MCF 10A (cell line): Measurements from ENCODE around the gene OR52E2. TPM values are rescaled to one million over a fixed set of nuclear protein-coding genes. Genes with fewer than 3 reads are reported as not detected.

Experiments used
- BruUV-seq: library from RNA; stranded (reverse); fragments of 400-500 nt; replicated peaks from 2 replicates; lab custom pipeline; 2021; lab: Mats Ljungman, UMichigan
- CTCF ChIA-PET: fragments of 300-600 bp; sonication (Branson Sonifier 250); formaldehyde crosslinking; extraction: SDS; loops from one replicate; lab custom pipeline; 2021; ENCODE audit warnings: antibody characterized with exemption, inconsistent platforms; lab: Yijun Ruan, JAX
- POLR2A ChIA-PET: fragments of 300-600, 350-650 bp; sonication (Branson Sonifier 250); formaldehyde crosslinking; extraction: SDS; loops from one replicate; lab custom pipeline; 2020; ENCODE audit warnings: antibody characterized with exemption, inconsistent platforms; lab: Yijun Ruan, JAX
- DNase-seq: peaks from one replicate; pipeline ENCODE4 v3.0.0-alpha.2; 2018; ENCODE audit not compliant: unreplicated experiment
- H3K27ac Mint-ChIP-seq: one replicate; pipeline ENCODE4 v1.8.0; 2022; ENCODE audit warnings: mild to moderate bottlenecking, low read depth, mixed read lengths; ENCODE audit not compliant: unreplicated experiment
- H3K27me3 Mint-ChIP-seq: one replicate; pipeline ENCODE4 v1.8.0; 2022; ENCODE audit warnings: mixed read lengths; ENCODE audit not compliant: insufficient read depth, unreplicated experiment
- H3K36me3 Mint-ChIP-seq: one replicate; pipeline ENCODE4 v1.8.0; 2022; ENCODE audit warnings: mild to moderate bottlenecking, moderate library complexity, mixed read lengths; ENCODE audit not compliant: insufficient read depth, unreplicated experiment
- H3K4me1 Mint-ChIP-seq: one replicate; pipeline ENCODE4 v1.8.0; 2022; ENCODE audit warnings: mixed read lengths; ENCODE audit not compliant: insufficient read depth, unreplicated experiment
- H3K4me3 Mint-ChIP-seq: one replicate; pipeline ENCODE4 v1.8.0; 2022; ENCODE audit warnings: mild to moderate bottlenecking, moderate library complexity, mixed read lengths; ENCODE audit not compliant: unreplicated experiment
- H3K9me3 Mint-ChIP-seq: one replicate; pipeline ENCODE4 v1.8.0; 2022; ENCODE audit warnings: mixed read lengths; ENCODE audit not compliant: unreplicated experiment
- CTCF ChIP-seq: fragments of 200-600 bp; IDR thresholded peaks from one replicate; pipeline ENCODE4 v1.8.0; 2022; ENCODE audit warnings: antibody characterized with exemption, mild to moderate bottlenecking; ENCODE audit not compliant: unreplicated experiment
- intact Hi-C: fragments of 100-400 bp; cut with micrococcal nuclease; formaldehyde crosslinking; loops from 2 replicates; pipeline ENCODE4 v1.14.1; 2022
- total RNA-seq: library from RNA; stranded (reverse); gene quantifications from 2 replicates; pipeline ENCODE4 v1.2.3, GENCODE V29; 2022

OR52E2 gene
- total RNA-seq, 1 experiment from 2014 or later = not detected

GRCh38 chr11:5096011-5096410 lies 36.6 kb upstream of the OR52E2 start:
- POLR2A ChIA-PET = interaction anchor here (0.8 kb wide), 1 partner anchor 704 kb away, joined by 4 read pairs; no protein-coding TSS in a partner anchor
- Mint-ChIP-seq H3K9me3 (no peaks in the 10 kb centered on the region), H3K27ac (no peak overlapping the region)

GRCh38 chr11:5092821-5093585 lies 33.6 kb upstream of the OR52E2 start:
- DNase-seq = no peak
- BruUV-seq = no TSS peak
- intact Hi-C loops = loop anchor here (10.0 kb wide), 1 partner anchor 58 kb away; no protein-coding TSS in a partner anchor
- H3K9me3 Mint-ChIP-seq = no peaks in the 10 kb centered on the region
- H3K27me3 Mint-ChIP-seq = peaks cover 59% of the 10 kb centered on the region
- H3K4me1 Mint-ChIP-seq = no peaks in the 10 kb centered on the region
- ChIA-PET POLR2A (no interaction called here), CTCF (interaction anchor here (0.7 kb wide), 1 partner anchor 649 kb away, joined by 4 read pairs; no protein-coding TSS in a partner anchor)
- H3K27ac Mint-ChIP-seq = no peak overlapping the region
- H3K36me3 Mint-ChIP-seq = no peaks in the 10 kb centered on the region
- TF ChIP-seq CTCF = no peak
- H3K4me3 Mint-ChIP-seq = no peak overlapping the region

More at GRCh38 chr11:5096011-5096410, 36.6 kb upstream of the OR52E2 start:
- Mint-ChIP-seq H3K4me3 (no peak overlapping the region), H3K4me1 (no peaks in the 10 kb centered on the region), H3K27me3 (peaks cover 66% of the 10 kb centered on the region), H3K36me3 (no peaks in the 10 kb centered on the region)
- TF ChIP-seq CTCF = no peak
- CTCF ChIA-PET = interaction anchor here (1.0 kb wide), 1 partner anchor 53 kb away, joined by 3 read pairs; no protein-coding TSS in a partner anchor
- DNase-seq = no peak
- intact Hi-C loops = loop anchor here (10.0 kb wide), 1 partner anchor 61 kb away; no protein-coding TSS in a partner anchor
- BruUV-seq = no TSS peak

GRCh38 chr11:5090668-5091067 lies 31.2 kb upstream of the OR52E2 start:
- intact Hi-C loops = loop anchor here (10.0 kb wide), 1 partner anchor 56 kb away; no protein-coding TSS in a partner anchor
- H3K9me3 Mint-ChIP-seq = no peaks in the 10 kb centered on the region
- TF ChIP-seq CTCF = no peak
- H3K36me3 Mint-ChIP-seq = no peaks in the 10 kb centered on the region
- peaks cover 63% of the 10 kb centered on the region for H3K27me3 Mint-ChIP-seq
- no TSS peak for BruUV-seq
- no peak overlapping the region for H3K4me3 Mint-ChIP-seq
- ChIA-PET POLR2A (no interaction called here), CTCF (no interaction called here)
- no peak overlapping the region for H3K27ac Mint-ChIP-seq
- DNase-seq = no peak
- H3K4me1 Mint-ChIP-seq = no peaks in the 10 kb centered on the region

- H3K9me3 Mint-ChIP-seq = no peaks in the 10 kb centered on the region
- TF ChIP-seq CTCF = no peak
- CTCF ChIA-PET = no interaction called here
- no peak overlapping the region for H3K27ac Mint-ChIP-seq
- no peaks in the 10 kb centered on the region for H3K36me3 Mint-ChIP-seq
- peaks cover 70% of the 10 kb centered on the region for H3K27me3 Mint-ChIP-seq
- no TSS peak for BruUV-seq
- no peak overlapping the region for H3K4me3 Mint-ChIP-seq
- intact Hi-C loops = no loop called here
- no peak for DNase-seq
- POLR2A ChIA-PET = no interaction called here
- no peaks in the 10 kb centered on the region for H3K4me1 Mint-ChIP-seq
These were observed 29.1 kb upstream of the OR52E2 start for GRCh38 chr11:5088556-5088955.
